ENCODE data around the gene DHX29. TPM values are rescaled to one million over a fixed set of nuclear protein-coding genes. Genes with fewer than 3 reads are reported as not detected.

DHX29 gene
- total RNA-seq, 1 experiment from 2014 or later = 30.3 TPM

GRCh38 chr5:55343609-55344008, 36.1 kb upstream of the DHX29 start:
- Histone ChIP-seq H3K4me2 (ENCODE audit: insufficient read depth, insufficient read length, low read length) (no peak overlapping the region), H3T11ph (ENCODE audit: low read length) (no peak overlapping the region), H2BK15ac (ENCODE audit: low read depth, low read length) (no peak overlapping the region), H3K9ac (ENCODE audit: extremely low read depth, insufficient read length, low read length) (no peak overlapping the region), H4K5ac (ENCODE audit: insufficient read length, low read depth, low read length) (no peak overlapping the region), H3K23ac (ENCODE audit: insufficient read length, low read depth, low read length) (no peak overlapping the region), H2BK120ac (ENCODE audit: low read depth, low read length, poor library complexity, severe bottlenecking) (no peak overlapping the region), H2AK5ac (ENCODE audit: insufficient read length, low read length) (no peak overlapping the region), H4K20me1 (ENCODE audit: control insufficient read depth, insufficient read depth, insufficient read length) (no peaks in the 10 kb centered on the region), H3K9me3 (ENCODE audit: control insufficient read depth, low read depth, low read length) (no peaks in the 10 kb centered on the region), H2BK5ac (ENCODE audit: insufficient read length, low read length) (no peak overlapping the region), H2BK20ac (ENCODE audit: low read depth, low read length, poor library complexity, severe bottlenecking) (no peak overlapping the region), H3K79me2 (ENCODE audit: insufficient read depth, low read length) (no peaks in the 10 kb centered on the region), H4K8ac (replicated peaks; ENCODE audit: insufficient read length, low read depth, low read length) (no peak overlapping the region), H3K23me2 (ENCODE audit: insufficient read length, low read depth, low read length, poor library complexity, severe bottlenecking) (no peaks in the 10 kb centered on the region), H3K14ac (ENCODE audit: insufficient read depth, low read length) (no peak overlapping the region), H4K91ac (ENCODE audit: insufficient read length, low read depth, low read length) (no peak overlapping the region), H3K4me1 (ENCODE audit: insufficient read depth, low read length) (no peaks in the 10 kb centered on the region), H3K79me1 (ENCODE audit: insufficient read depth, low read depth, low read length, poor library complexity, severe bottlenecking) (no peaks in the 10 kb centered on the region), H3K27me3 (ENCODE audit: insufficient read depth, low read length) (no peaks in the 10 kb centered on the region), H3K27ac (ENCODE audit: insufficient read length, low read depth, low read length) (no peak overlapping the region), H3K56ac (ENCODE audit: insufficient read length, low read depth, low read length) (no peak overlapping the region), H2BK12ac (ENCODE audit: insufficient read length, low read depth, low read length) (no peak overlapping the region), H3K4ac (ENCODE audit: low read depth, low read length) (no peak overlapping the region), H3K18ac (ENCODE audit: insufficient read length, low read depth, low read length) (no peak overlapping the region), H2AFZ (ENCODE audit: low read length) (no peak overlapping the region)
- Mint-ChIP-seq H3K9me3 (peaks cover 2 to 9% of the 10 kb centered on the region in 2 experiments; a peak in 3 of 5 replicates), H3K36me3 (ENCODE audit: insufficient read depth in 1 of 3, low read depth in 3 of 3) (peaks cover 35 to 60% (median 58%) of the 10 kb centered on the region in 3 experiments), H3K4me3 (no peak overlapping the region), H3K4me1 (no peaks in the 10 kb centered on the region), H3K27me3 (ENCODE audit: low read depth) (no peaks in the 10 kb centered on the region), H3K27ac (peak overlapping the region in 1 of 3 experiments; percentile 79; a peak in 2 of 7 replicates)
- DNase-seq = no peak
- no CpG with 5 or more reads among the region's 1 CpG for WGBS (ENCODE audit: extremely low coverage, insufficient read length, low lambda C conversion rate)
- TF ChIP-seq CTCF (conservative IDR thresholded peaks at IDR 0.05) = no peak

Measured in H9 (cell line).